ENCODE measurements around the gene RTN4R. TPM values are rescaled to one million over a fixed set of nuclear protein-coding genes. Genes with fewer than 3 reads are reported as not detected.

RTN4R gene
- total and polyA plus RNA-seq, 11 donors = 0.53 to 2.6 (median 1.4) TPM

DNA sequence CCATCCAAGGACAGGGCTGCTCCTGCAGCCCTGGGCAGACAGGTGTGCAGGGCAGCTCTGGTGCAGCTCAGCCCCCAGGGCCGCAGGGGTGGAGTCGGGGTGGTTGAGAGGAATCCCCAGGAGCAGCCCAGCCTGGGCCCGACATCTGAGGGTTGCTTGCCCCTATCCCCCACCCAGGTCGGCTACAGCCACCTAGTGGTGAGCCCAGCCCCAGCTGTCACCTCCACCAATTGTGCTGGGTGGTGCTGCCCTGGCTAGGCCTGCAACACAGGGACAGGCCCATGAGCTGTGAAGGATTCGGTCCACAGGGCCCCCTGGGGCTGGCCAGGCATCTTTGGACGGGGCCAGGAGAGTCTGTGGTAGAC lies 29.6 kb downstream of the RTN4R start:
- H3K4me1 ChIP-seq = peaks cover 8 to 50% (median 43%) of the 10 kb centered on the region in 12 donors
- ATAC-seq (peak; percentile 49 to 75 (median 54)), DNase-seq (peak; percentile 45 to 80 (median 55))
- H3K4me3 ChIP-seq = peak overlapping the region in 3 of 12 donors; percentile 7 to 22 (median 18)
- H3K9me3 ChIP-seq = no peaks in the 10 kb centered on the region
- intact Hi-C loops (cut with DNase I) = loop anchor here in 3 of 10 donors (1.0 to 5.0 kb wide), 3 partner anchors 32 to 81 kb away; no protein-coding TSS in a partner anchor
- H3K27me3 ChIP-seq = no peaks in the 10 kb centered on the region
- H3K27ac ChIP-seq = peak overlapping the region; percentile 52 to 94 (median 83)
- H3K36me3 ChIP-seq = no peaks in the 10 kb centered on the region
- TF ChIP-seq, protein P1, sequence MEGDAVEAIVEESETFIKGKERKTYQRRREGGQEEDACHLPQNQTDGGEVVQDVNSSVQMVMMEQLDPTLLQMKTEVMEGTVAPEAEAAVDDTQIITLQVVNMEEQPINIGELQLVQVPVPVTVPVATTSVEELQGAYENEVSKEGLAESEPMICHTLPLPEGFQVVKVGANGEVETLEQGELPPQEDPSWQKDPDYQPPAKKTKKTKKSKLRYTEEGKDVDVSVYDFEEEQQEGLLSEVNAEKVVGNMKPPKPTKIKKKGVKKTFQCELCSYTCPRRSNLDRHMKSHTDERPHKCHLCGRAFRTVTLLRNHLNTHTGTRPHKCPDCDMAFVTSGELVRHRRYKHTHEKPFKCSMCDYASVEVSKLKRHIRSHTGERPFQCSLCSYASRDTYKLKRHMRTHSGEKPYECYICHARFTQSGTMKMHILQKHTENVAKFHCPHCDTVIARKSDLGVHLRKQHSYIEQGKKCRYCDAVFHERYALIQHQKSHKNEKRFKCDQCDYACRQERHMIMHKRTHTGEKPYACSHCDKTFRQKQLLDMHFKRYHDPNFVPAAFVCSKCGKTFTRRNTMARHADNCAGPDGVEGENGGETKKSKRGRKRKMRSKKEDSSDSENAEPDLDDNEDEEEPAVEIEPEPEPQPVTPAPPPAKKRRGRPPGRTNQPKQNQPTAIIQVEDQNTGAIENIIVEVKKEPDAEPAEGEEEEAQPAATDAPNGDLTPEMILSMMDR (IDR thresholded peaks at IDR 0.05) = peak; percentile 23 to 70 (median 56)
- TF ChIP-seq POLR2A (IDR thresholded peaks at IDR 0.05) = no peak
- WGBS, 4 donors = 32 to 70% (median 60%) methylated on average over 2 to 6 of the region's 6 CpGs

DNA sequence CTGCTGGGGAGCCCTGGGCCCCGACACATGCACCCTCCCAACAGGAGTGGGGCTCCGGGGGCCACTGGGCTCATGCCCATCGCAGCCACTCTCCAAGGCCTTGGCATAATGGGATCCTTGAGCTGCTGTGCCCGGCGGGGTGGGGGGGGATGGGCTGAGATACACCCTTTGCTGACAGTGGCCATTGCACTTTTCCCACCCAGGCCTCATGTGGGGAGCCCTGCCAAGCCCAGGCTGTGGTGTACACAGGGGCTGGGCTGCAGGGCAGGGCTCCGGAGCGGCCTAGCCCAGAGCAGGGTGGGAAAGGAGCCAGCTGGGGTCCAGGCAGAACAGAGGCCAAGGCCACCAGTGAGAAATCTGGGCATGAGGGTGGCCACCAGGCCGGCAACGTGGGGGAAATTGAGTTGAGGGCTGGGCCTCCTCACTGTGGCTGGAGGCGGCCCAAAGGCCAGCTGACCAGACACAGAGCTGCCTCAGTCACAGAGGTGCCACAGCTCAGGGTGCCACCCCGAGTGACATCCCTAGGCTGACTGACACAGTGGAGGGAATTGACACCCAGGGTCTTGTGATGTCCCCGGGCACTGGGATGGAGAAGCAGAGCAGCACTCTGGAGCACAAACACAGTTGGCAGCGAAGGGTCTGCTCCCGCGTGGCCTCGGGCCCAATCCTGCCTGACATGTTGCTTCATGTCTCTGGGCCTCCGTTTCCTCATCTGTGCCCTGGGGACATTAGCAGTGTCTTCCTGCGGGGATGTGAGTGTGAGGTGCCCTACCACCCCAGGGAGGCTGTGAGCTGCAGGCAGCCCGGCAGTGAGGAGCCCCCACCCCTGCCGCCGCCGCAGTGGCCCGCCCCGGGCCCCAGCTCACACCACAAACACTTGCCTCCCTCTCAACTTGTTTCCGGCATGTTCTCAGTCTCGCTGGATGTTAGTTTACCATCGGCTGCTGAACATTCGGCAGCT lies 30.4 kb downstream of the RTN4R start:
- ATAC-seq (no peak), DNase-seq (no peak)
- Histone ChIP-seq H3K9me3 (no peaks in the 10 kb centered on the region), H3K27me3 (no peaks in the 10 kb centered on the region), H3K36me3 (no peaks in the 10 kb centered on the region), H3K4me3 (no peak overlapping the region), H3K4me1 (peaks cover 8 to 42% (median 36%) of the 10 kb centered on the region in 12 donors), H3K27ac (peak overlapping the region in 5 of 12 donors; percentile 60 to 94 (median 88))
- TF ChIP-seq POLR2A (IDR thresholded peaks at IDR 0.05) = no peak
- TF ChIP-seq, protein P1 (IDR thresholded peaks at IDR 0.05) = no peak
- 80 to 85% (median 83%) methylated on average over 23 to 28 of the region's 28 CpGs for WGBS, 4 donors
- intact Hi-C loops (cut with DNase I) = loop anchor here in 3 of 10 donors (1.0 to 5.0 kb wide), 3 partner anchors 31 to 80 kb away; no protein-coding TSS in a partner anchor

DNA sequence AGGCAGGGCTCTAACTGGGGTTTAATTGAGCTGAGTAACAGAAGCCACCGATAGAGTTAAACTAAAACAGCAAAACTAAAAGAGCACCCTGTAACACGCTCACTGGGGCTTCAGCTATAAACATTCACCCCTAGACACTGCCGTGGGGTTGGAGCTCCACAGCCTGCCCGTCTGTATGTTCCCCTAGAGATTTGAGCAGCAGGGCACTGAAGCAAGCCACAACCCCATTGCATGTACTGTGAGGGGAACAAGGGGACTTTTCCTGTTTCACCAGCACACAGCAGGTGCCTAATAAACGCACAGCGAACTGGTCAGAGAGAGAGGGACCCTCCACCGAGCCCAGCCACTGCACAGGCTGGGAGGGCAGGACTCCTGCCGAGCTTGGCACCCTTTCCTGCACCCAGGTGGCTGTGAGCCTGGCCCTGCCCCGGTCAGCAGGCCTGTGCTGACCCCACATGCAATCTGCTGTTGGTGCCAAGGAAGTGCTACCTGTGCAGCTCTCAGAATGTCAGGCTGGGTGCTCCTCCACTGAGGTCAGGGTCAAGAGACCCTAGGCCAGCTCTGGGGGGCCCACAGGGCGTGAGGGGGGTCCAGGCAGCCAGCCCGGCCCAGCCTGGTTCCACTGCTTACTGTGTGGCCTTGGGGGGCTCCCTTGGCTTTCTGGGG lies 31.9 kb downstream of the RTN4R start:
- 86 to 91% (median 89%) methylated on average over 9 to 11 of the region's 11 CpGs for WGBS, 4 donors
- H3K4me3 ChIP-seq = no peak overlapping the region
- no peak for ATAC-seq
- DNase-seq = no peak
- no peak overlapping the region for H3K27ac ChIP-seq
- H3K4me1 ChIP-seq = peaks cover 7 to 31% (median 29%) of the 10 kb centered on the region in 12 donors
- no peaks in the 10 kb centered on the region for H3K36me3 ChIP-seq
- no peaks in the 10 kb centered on the region for H3K27me3 ChIP-seq
- intact Hi-C loops (cut with DNase I) = loop anchor here in 1 of 10 donors (5.0 kb wide), 1 partner anchor 59 kb away; no protein-coding TSS in a partner anchor
- H3K9me3 ChIP-seq = no peaks in the 10 kb centered on the region
- TF ChIP-seq POLR2A (IDR thresholded peaks at IDR 0.05) = no peak
- TF ChIP-seq, protein P1 (IDR thresholded peaks at IDR 0.05) = no peak
